B cell (primary cell): Measurements from ENCODE around the gene ARMC5. TPM values are rescaled to one million over a fixed set of nuclear protein-coding genes. Genes with fewer than 3 reads are reported as not detected.
"Not testable (repeated sequence)": the region's sequence is repeated elsewhere in the genome, so short reads cannot be mapped to it uniquely, and the experiment has no call there.

Experiments used
- ATAC-seq: fragments of 200-7000 bp; cut with Tn5 transposase; one replicate; pipeline ENCODE4 v1.10.0; 2021; ENCODE audit warnings: low read depth, mild to moderate bottlenecking, moderate number of reproducible peaks, moderate library complexity
- CTCF ChIA-PET: fragments of 350-600 bp; sonication (Branson Sonifier 250); formaldehyde crosslinking; loops from one replicate; lab custom pipeline; 2021; ENCODE audit warnings: antibody characterized with exemption, inconsistent platforms; lab: Charles Lee
- POLR2A ChIA-PET: fragments of 350-600 bp; sonication (Branson Sonifier 250); formaldehyde crosslinking; loops from one replicate; lab custom pipeline; 2021; ENCODE audit warnings: antibody characterized with exemption; lab: Charles Lee
- DNase-seq: peaks from one replicate; pipeline ENCODE4 v3.0.0; 2013
- H2AFZ ChIP-seq: 2 replicates; pipeline ENCODE4 v1.6.1; 2012; ENCODE audit warnings: mild to moderate bottlenecking, low read depth, low read length; ENCODE audit not compliant: insufficient read depth, poor library complexity, severe bottlenecking
- H3K27ac ChIP-seq, 2 donors: 1 replicate in 1 of 2; 2 replicates in 1 of 2; pipeline ENCODE4 v1.5.1; 2012 to 2013; ENCODE audit warnings: low read length in 2 of 2, mild to moderate bottlenecking in 2 of 2, moderate library complexity in 1 of 2
- H3K27me3 ChIP-seq, 4 experiments: fragments of 200-600 bp in 1 of 4; sonication (generic) in 1 of 4; replicated peaks in 1 of 4; 1 replicate in 2 of 4; 2 replicates in 2 of 4; pipeline versions ENCODE4 v1.6.1 to v1.7.0; 2013 to 2016; ENCODE audit warnings: low read length in 3 of 4, mild to moderate bottlenecking in 2 of 4, mixed read lengths in 1 of 4, moderate library complexity in 1 of 4; ENCODE audit not compliant: insufficient read depth in 4 of 4, control insufficient read depth in 3 of 4; ENCODE audit errors: control extremely low read depth in 1 of 4
- H3K36me3 ChIP-seq, 2 experiments: replicated peaks in 1 of 2; 1 replicate in 1 of 2; 2 replicates in 1 of 2; pipeline versions ENCODE4 v1.6.1 to v1.7.1; 2013; ENCODE audit warnings: low read length in 1 of 2; ENCODE audit not compliant: insufficient read depth in 2 of 2, control insufficient read depth in 1 of 2; ENCODE audit errors: control extremely low read depth in 1 of 2, extremely low read depth in 1 of 2
- H3K4me1 ChIP-seq, 2 donors: fragments of 200-600 bp in 1 of 2; sonication (generic) in 1 of 2; 1 replicate in 1 of 2; 2 replicates in 1 of 2; pipeline versions ENCODE4 v1.5.1 to v1.6.1; 2013 to 2017; ENCODE audit warnings: low read length in 2 of 2; ENCODE audit not compliant: control insufficient read depth in 2 of 2, insufficient read depth in 2 of 2
- H3K4me2 ChIP-seq: replicated peaks from 2 replicates; pipeline ENCODE3; 2012; ENCODE audit warnings: mild to moderate bottlenecking, low read depth, low read length; ENCODE audit not compliant: poor library complexity, severe bottlenecking
- H3K4me3 ChIP-seq, 5 experiments: fragments of 200-600 bp in 1 of 5; sonication (generic) in 1 of 5; 1 replicate in 3 of 5; 2 replicates in 2 of 5; pipeline versions ENCODE4 v1.5.1 to v1.7.0; 2011 to 2016; ENCODE audit warnings: low read length in 4 of 5, mild to moderate bottlenecking in 4 of 5, low read depth in 2 of 5, control low read depth in 1 of 5, moderate library complexity in 1 of 5; ENCODE audit not compliant: insufficient read depth in 1 of 5; ENCODE audit errors: control extremely low read depth in 1 of 5, extremely low read depth in 1 of 5
- H3K79me2 ChIP-seq: fragments of 200-600 bp; sonication (generic); one replicate; pipeline ENCODE4 v1.6.0; 2016; ENCODE audit warnings: low read length; ENCODE audit not compliant: control insufficient read depth, insufficient read depth
- H3K9ac ChIP-seq: fragments of 200-600 bp; sonication (generic); 2 replicates; pipeline ENCODE4 v1.6.1; 2017; ENCODE audit warnings: mild to moderate bottlenecking, low read length, moderate library complexity
- H3K9me3 ChIP-seq, 3 donors: one replicate each; pipeline versions ENCODE4 v1.6.1 to v1.7.1; 2013; ENCODE audit warnings: low read length in 2 of 3; ENCODE audit not compliant: control insufficient read depth in 2 of 3, insufficient read depth in 1 of 3; ENCODE audit errors: control extremely low read depth in 1 of 3
- H4K20me1 ChIP-seq: 2 replicates; pipeline ENCODE4 v1.6.0; 2012; ENCODE audit warnings: mild to moderate bottlenecking, low read length; ENCODE audit not compliant: insufficient read depth, control insufficient read depth, poor library complexity, severe bottlenecking
- H3K27ac Mint-ChIP-seq: one replicate; pipeline ENCODE4 v1.8.0; 2021; ENCODE audit warnings: mixed read lengths
- H3K27me3 Mint-ChIP-seq: one replicate; pipeline ENCODE4 v1.8.0; 2021; ENCODE audit warnings: mixed read lengths
- H3K4me1 Mint-ChIP-seq: one replicate; pipeline ENCODE4 v1.8.0; 2021; ENCODE audit warnings: mixed read lengths
- H3K4me3 Mint-ChIP-seq: one replicate; pipeline ENCODE4 v1.8.0; 2021; ENCODE audit warnings: mixed read lengths
- H3K9me3 Mint-ChIP-seq: one replicate; pipeline ENCODE4 v1.8.0; 2022; ENCODE audit warnings: mixed read lengths; ENCODE audit not compliant: insufficient read depth
- CTCF ChIP-seq: fragments of 200-600 bp; IDR thresholded peaks from one replicate; pipeline ENCODE4 v1.8.0; 2022; ENCODE audit warnings: antibody characterized with exemption, mild to moderate bottlenecking
- EZH2 ChIP-seq: IDR thresholded peaks from 2 replicates; pipeline ENCODE4 v1.6.1; 2012; ENCODE audit warnings: borderline replicate concordance, low read depth, mild to moderate bottlenecking, moderate library complexity, low read length; ENCODE audit not compliant: insufficient read depth, poor library complexity, severe bottlenecking
- WGBS: methylation state at CpG from one replicate; pipeline ENCODE4 v1.1.5; 2013; ENCODE audit warnings: missing lambda C conversion rate; ENCODE audit not compliant: insufficient coverage; 5-methylcytosine and 5-hydroxymethylcytosine counted together
- intact Hi-C: fragments of 100-400 bp; cut with micrococcal nuclease; formaldehyde crosslinking; loops from one replicate; pipeline ENCODE4 v1.10.0; 2022
- polyA plus RNA-seq: library from polyadenylated mRNA; depleted of rRNA; stranded (reverse); fragments of >200 nt; gene quantifications from 2 replicates; pipeline ENCODE4 v1.2.3, GENCODE V29; 2012
- total RNA-seq, 2 donors: library from RNA; stranded (reverse); fragments of 120-200 nt in 1 of 2; gene quantifications; 1 replicate in 1 of 2; 2 replicates in 1 of 2; pipeline versions ENCODE4 v1.2.3 to v1.2.4, GENCODE V29; 2013 to 2022

ARMC5 gene
- total and polyA plus RNA-seq, 2 donors (not counting 1 experiment from before 2014, with no cell fraction given) = 11.7 to 15.4 TPM

GRCh38 chr16:31480851-31481536, 21.7 kb downstream of the ARMC5 start:
- peaks cover 6 to 16% of the 10 kb centered on the region in 2 donors for H3K4me1 ChIP-seq
- Mint-ChIP-seq H3K27ac (no peak overlapping the region), H3K4me1 (peaks cover 16% of the 10 kb centered on the region), H3K4me3 (no peak overlapping the region), H3K27me3 (peaks cover 19% of the 10 kb centered on the region), H3K9me3 (no peaks in the 10 kb centered on the region)
- H3K27ac ChIP-seq = no peak overlapping the region
- no peak overlapping the region for H2AFZ ChIP-seq
- no peak overlapping the region for H3K4me2 ChIP-seq
- peaks cover 0 to 15% (median 2%) of the 10 kb centered on the region in 4 experiments for H3K27me3 ChIP-seq
- H3K9me3 ChIP-seq = no peaks in the 10 kb centered on the region
- H3K9ac ChIP-seq = no peak overlapping the region
- ChIA-PET POLR2A (interaction anchor here (0.5 kb wide), 1 partner anchor 20 kb away, joined by 3 read pairs; no protein-coding TSS in a partner anchor), CTCF (no interaction called here)
- 30% methylated on average over 6 of the region's 7 CpGs for WGBS
- no peak overlapping the region for H3K4me3 ChIP-seq
- no peaks in the 10 kb centered on the region for H4K20me1 ChIP-seq
- H3K36me3 ChIP-seq = no peaks in the 10 kb centered on the region
- DNase-seq = no peak
- intact Hi-C loops = no loop called here
- ATAC-seq = no peak
- no peak for TF ChIP-seq EZH2
- no peak for TF ChIP-seq CTCF
- no peaks in the 10 kb centered on the region for H3K79me2 ChIP-seq

GRCh38 chr16:31483081-31483480, 23.8 kb downstream of the ARMC5 start, which contains the start of gene SLC5A2:
SLC5A2 (plus strand) TSS chr16:31483123; CDS start chr16:31483137, 14 bp downstream.
- intact Hi-C loops = no loop called here
- Histone ChIP-seq H3K27me3 (peaks cover 0 to 18% (median 4%) of the 10 kb centered on the region in 4 experiments), H3K36me3 (no peaks in the 10 kb centered on the region), H2AFZ (no peak within 1 kb of the TSS), H4K20me1 (no peaks in the 10 kb centered on the region), H3K9me3 (peaks cover 0 to 4% (median 0%) of the 10 kb centered on the region in 3 donors), H3K4me1 (peaks cover 6 to 13% of the 10 kb centered on the region in 2 donors), H3K4me2 (no peak within 1 kb of the TSS), H3K27ac (no peak within 1 kb of the TSS), H3K9ac (no peak within 1 kb of the TSS), H3K4me3 (no peak within 1 kb of the TSS), H3K79me2 (no peaks in the 10 kb centered on the region)
- peaks cover 19% of the 10 kb centered on the region for H3K27me3 Mint-ChIP-seq
- H3K27ac Mint-ChIP-seq = no peak within 1 kb of the TSS
- ATAC-seq = no peak
- H3K9me3 Mint-ChIP-seq = no peaks in the 10 kb centered on the region
- 100% methylated on average over 2 of the region's 4 CpGs for WGBS
- ChIA-PET POLR2A (no interaction called here), CTCF (no interaction called here)
- peaks cover 10% of the 10 kb centered on the region for H3K4me1 Mint-ChIP-seq
- no peak for DNase-seq
- no peak within 1 kb of the TSS for H3K4me3 Mint-ChIP-seq
- TF ChIP-seq EZH2 = no peak
- TF ChIP-seq CTCF = no peak

GRCh38 chr16:31484048-31484447, 24.7 kb downstream of the ARMC5 start:
- intact Hi-C loops, H3K4me3 Mint-ChIP-seq, H3K27ac Mint-ChIP-seq, H3K79me2 ChIP-seq, H3K9ac ChIP-seq, CTCF ChIA-PET, DNase-seq, H3K27ac ChIP-seq, H3K9me3 ChIP-seq, H3K36me3 ChIP-seq, H3K4me2 ChIP-seq, POLR2A ChIA-PET, ATAC-seq, H2AFZ ChIP-seq, H3K4me3 ChIP-seq, H3K9me3 Mint-ChIP-seq, H3K4me1 Mint-ChIP-seq, H4K20me1 ChIP-seq: not testable (repeated sequence)
- peaks cover 19% of the 10 kb centered on the region for H3K27me3 Mint-ChIP-seq
- H3K27me3 ChIP-seq = peaks cover 0 to 18% (median 4%) of the 10 kb centered on the region in 4 experiments
- H3K4me1 ChIP-seq = peaks cover 10 to 16% of the 10 kb centered on the region in 2 donors
- 88% methylated on average over 1 of the region's 4 CpGs for WGBS
